Choroid plexus epithelial cell (primary cell): ENCODE data around the gene FKBP1A.

ENCODE experiments used
- DNase-seq: peaks from one replicate; pipeline ENCODE4 v3.0.0-alpha.2; 2010; ENCODE audit warnings: low read depth
- H3K4me3 ChIP-seq: 2 replicates; pipeline ENCODE4 v1.5.1; 2011; ENCODE audit warnings: low read depth, mild to moderate bottlenecking, control low read depth, low read length, moderate library complexity
- TF ChIP-seq, protein P1 (sequence below): conservative IDR thresholded peaks from 2 replicates; pipeline ENCODE4 v1.5.1; 2011; ENCODE audit warnings: low read depth, mild to moderate bottlenecking, control low read depth, inconsistent platforms, low read length, moderate library complexity

FKBP1A gene

DNA sequence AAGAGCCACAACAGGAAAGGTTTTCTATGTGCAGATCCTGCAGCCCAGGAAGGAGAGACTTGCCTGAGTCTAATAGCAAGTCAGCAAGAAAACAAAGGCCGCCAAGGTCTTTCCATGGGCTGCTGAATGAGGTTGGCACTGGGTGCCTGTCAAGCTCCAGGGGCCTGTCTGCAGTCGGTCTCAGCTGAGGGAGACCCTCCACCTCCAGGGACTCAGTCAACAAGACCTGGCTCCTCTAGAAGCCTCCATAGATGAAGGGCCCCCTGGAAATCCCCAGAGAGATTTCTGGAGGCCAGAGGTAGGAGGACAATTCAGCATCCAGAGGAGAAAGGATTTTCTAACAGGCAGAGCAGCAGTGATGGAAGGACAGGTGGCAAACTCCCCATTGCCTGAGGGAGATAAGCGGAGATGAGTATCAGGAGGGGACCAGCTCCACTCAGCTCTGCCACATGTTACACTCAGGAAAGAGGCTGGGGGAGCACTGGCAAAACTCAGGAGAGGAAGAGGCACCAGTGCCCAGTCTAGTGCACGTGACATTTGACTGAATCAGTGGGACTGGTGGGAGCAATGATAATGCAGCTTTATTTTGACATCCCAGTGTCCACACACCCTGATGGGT lies 33.5 kb upstream of the FKBP1A start:
- no peak for DNase-seq
- TF ChIP-seq, protein P1, sequence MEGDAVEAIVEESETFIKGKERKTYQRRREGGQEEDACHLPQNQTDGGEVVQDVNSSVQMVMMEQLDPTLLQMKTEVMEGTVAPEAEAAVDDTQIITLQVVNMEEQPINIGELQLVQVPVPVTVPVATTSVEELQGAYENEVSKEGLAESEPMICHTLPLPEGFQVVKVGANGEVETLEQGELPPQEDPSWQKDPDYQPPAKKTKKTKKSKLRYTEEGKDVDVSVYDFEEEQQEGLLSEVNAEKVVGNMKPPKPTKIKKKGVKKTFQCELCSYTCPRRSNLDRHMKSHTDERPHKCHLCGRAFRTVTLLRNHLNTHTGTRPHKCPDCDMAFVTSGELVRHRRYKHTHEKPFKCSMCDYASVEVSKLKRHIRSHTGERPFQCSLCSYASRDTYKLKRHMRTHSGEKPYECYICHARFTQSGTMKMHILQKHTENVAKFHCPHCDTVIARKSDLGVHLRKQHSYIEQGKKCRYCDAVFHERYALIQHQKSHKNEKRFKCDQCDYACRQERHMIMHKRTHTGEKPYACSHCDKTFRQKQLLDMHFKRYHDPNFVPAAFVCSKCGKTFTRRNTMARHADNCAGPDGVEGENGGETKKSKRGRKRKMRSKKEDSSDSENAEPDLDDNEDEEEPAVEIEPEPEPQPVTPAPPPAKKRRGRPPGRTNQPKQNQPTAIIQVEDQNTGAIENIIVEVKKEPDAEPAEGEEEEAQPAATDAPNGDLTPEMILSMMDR = no peak
- no peak overlapping the region for H3K4me3 ChIP-seq

DNA sequence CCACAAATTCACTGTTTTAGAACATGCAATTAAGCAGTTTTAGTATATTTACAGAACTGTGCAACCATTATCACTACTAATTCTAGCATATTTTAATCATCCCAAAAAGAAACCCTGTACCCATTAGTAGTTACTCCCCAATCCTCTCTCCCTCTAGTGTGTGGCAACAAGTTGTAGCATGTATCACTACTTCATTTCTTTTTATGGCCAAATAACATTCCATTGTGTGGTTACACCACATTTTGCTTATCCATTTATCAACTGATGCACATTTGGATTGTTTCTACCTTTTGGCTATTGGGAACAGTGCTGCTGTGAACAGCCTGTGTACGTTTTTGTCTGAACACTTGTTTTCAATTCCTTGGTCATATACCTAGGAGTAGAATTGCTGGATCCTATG lies 31.5 kb upstream of the FKBP1A start:
- TF ChIP-seq, protein P1 = no peak
- no peak overlapping the region for H3K4me3 ChIP-seq
- DNase-seq = no peak

DNA sequence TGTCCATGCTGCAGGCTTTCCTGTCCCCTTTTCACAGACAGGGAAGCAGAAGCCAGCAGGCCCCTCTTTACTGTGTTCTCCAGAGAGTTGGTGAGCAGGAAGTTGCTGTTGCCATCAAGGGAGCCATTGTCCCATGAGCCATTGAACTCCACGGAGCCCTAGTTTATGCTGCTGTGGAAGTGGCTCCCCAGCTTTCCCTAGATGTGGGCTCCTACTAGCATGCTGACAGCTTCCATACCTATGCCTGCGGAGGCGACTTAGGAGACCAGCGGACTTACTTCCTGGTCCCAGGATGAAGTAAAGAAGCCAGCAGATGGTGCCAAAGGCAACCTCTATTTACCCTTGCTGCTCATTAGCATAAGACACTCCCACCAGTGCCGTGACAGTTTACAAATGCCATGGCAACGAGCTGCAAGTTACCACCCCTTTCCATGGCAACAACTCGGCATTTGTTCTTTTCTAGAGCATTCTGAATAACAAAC lies 30.8 kb upstream of the FKBP1A start:
- no peak overlapping the region for H3K4me3 ChIP-seq
- peak; percentile 90 for DNase-seq
- TF ChIP-seq, protein P1 = peak; percentile 48

DNA sequence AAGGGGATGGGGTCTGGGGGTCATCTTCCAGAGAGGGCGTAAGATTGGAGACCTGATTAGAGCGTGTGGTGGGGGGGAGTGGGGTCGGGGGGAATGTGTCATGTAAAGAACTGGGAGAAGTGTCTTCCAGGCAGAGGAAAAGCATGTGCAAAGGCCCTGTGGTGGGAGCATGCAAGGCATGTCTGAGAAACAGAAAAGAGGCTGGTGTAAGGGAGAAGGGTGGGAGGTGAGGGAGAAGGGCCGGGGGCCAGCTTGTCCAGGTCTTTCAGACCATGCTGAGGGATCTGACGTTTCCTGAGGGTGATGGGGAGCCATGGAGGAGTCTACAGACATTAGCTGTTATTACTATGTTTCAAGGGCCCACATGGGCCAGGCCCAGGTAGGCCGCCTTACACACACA lies 30.4 kb upstream of the FKBP1A start:
- TF ChIP-seq, protein P1 = no peak
- no peak for DNase-seq
- H3K4me3 ChIP-seq = no peak overlapping the region

DNA sequence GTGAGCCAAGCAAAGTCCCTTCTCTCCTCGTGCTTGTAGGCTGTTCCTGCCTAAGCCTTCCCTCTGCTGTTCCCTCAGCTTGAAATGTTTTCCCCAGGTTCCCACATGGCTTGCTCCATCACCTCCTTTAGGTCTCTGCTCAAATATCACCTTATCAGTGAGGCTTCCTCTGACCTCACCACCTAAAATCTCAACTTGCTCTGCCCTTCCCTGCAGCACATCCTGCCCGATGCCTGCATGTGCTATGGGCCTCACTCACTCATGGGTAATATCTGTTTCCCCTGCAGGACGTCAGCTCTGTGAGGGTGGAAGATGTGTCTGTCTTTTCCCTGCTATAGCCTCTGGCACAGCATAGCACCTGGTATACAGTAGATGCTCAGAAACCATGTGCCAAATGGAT lies 29.9 kb upstream of the FKBP1A start:
- TF ChIP-seq, protein P1 = no peak
- H3K4me3 ChIP-seq = no peak overlapping the region
- no peak for DNase-seq

DNA sequence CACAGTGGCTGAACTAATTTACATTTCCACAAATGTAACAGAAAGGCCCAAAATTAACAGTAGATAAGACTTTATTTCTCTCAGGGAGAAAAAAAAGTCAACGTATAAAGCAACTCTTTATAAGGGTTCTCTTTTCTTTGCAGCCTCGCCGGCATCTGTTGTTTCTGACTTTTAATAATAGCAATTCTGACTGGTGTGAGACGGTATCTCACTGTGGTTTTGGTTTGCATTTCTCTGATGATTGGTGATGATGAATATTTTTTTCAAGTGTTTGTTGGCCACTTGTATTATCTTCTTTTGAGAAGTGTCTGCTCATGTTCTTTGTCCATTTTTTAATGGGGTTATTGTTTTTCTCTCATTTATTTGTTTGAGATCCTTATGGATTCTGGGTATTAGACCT lies 27.2 kb upstream of the FKBP1A start:
- H3K4me3 ChIP-seq = no peak overlapping the region
- TF ChIP-seq, protein P1 = no peak
- no peak for DNase-seq

DNA sequence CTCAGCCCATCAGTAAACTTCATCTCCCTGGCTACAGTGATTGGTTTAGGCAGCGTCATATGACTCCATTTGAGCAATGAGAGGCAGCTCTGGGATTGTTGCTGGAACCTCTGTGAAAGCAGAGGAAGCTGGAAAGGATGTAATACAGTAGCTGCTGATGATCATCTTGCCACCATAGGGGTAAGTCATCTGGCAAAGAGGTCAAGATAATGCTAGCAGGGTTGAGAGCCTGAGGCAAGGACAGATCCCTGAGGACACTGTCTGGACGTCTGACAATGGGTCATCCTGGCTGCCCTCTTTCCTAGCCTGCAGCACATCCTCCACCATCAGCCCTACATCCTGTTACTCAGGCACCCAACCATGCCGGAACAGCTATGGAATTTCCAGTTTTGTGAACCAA lies 25.5 kb upstream of the FKBP1A start:
- H3K4me3 ChIP-seq = no peak overlapping the region
- peak; percentile 20 for DNase-seq
- TF ChIP-seq, protein P1 = no peak
